Astrocyte of the spinal cord (primary cell): ENCODE data around the gene GPHN.
A peak's percentile ranks its signal among the peaks of the same experiment; 100 is the strongest.

Experiments used
- DNase-seq: peaks from one replicate; pipeline ENCODE4 v3.0.0; 2011; ENCODE audit warnings: low read depth, low spot score
- H3K4me3 ChIP-seq: 2 replicates; pipeline ENCODE4 v1.5.1; 2011; ENCODE audit warnings: low read depth, mild to moderate bottlenecking, low read length, moderate library complexity
- in situ Hi-C: cut with HindIII; loops from 2 replicates; pipeline ENCODE4 v1.10.0; 2017; ENCODE audit warnings: low sequenced_read_pairs
- TF ChIP-seq, protein P1 (sequence below): IDR thresholded peaks from 2 replicates; pipeline ENCODE4 v1.5.1; 2012; ENCODE audit warnings: low read depth, mild to moderate bottlenecking, low read length, inconsistent platforms

GPHN gene

DNA sequence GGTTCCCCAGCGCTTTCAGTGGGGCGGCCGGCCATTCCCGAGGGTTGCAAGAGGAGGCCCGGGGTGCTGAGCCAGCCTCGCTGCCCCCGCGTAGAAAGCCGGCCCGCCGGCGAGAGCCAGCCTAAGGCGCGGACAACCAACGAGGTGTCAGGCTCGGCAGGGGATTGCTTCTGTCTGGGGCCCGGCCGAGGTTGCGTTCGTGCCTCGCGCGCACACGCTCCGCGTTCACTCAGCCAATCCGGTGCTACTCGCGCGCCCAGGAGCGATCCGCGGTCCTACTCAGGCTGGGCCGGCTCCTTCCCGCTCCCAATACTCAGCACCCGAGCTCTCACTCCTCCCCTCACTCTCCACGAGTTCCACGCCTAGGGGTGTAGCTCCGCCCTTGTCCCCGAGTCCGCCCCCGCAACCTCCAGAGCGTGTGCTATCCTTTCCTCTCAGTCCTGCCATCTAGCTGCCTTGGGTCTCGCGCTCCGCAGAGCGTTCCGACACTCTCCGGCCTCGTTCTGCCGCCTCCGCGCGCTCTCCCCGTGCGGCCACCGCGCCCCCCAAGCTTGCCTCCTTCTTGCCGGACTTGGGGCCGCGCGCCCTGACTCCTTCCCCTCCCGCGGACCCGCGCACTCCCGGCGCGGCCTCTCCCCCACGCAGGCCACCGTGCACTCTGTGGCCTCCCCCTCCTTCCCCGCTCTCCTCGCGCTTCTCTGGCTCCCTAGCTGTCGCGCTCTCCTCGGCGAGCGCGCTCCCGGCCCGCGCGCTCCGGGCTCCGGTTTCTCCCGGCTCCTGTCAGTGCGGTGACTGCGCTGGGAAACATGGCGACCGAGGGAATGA is at the start of gene GPHN:
Gene GPHN, plus strand, starts transcription at position 426 of the 825 bp plus-strand sequence.
- peak within 1 kb of the TSS; percentile 86 for H3K4me3 ChIP-seq
- in situ Hi-C loops = no loop called here

DNA sequence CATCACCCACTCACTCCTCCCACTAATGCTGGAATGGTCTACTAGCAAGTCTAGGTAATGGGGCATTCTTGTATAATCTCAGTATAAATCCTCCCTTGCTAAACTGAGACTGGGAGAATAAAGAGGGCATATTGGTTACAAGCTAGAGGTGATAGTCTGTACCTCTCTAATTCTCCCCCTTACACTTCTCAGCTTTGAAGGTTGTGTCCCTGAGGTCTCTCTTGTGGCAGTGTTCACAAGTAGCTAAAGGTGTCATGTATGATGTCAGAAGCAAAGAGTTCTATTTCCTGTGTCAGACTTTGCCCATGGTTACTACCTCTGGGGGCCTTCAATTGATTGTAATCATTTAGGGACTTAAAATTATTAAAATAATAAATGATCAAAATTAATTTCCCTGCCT is 48.3 kb upstream of the GPHN start:
- no peak for DNase-seq
- TF ChIP-seq, protein P1, sequence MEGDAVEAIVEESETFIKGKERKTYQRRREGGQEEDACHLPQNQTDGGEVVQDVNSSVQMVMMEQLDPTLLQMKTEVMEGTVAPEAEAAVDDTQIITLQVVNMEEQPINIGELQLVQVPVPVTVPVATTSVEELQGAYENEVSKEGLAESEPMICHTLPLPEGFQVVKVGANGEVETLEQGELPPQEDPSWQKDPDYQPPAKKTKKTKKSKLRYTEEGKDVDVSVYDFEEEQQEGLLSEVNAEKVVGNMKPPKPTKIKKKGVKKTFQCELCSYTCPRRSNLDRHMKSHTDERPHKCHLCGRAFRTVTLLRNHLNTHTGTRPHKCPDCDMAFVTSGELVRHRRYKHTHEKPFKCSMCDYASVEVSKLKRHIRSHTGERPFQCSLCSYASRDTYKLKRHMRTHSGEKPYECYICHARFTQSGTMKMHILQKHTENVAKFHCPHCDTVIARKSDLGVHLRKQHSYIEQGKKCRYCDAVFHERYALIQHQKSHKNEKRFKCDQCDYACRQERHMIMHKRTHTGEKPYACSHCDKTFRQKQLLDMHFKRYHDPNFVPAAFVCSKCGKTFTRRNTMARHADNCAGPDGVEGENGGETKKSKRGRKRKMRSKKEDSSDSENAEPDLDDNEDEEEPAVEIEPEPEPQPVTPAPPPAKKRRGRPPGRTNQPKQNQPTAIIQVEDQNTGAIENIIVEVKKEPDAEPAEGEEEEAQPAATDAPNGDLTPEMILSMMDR = no peak
- in situ Hi-C loops = no loop called here
- no peak overlapping the region for H3K4me3 ChIP-seq

More for the DNA sequence above, at the start of gene GPHN:
- TF ChIP-seq, protein P1 = peak; percentile 32
- peak; percentile 98 for DNase-seq

DNA sequence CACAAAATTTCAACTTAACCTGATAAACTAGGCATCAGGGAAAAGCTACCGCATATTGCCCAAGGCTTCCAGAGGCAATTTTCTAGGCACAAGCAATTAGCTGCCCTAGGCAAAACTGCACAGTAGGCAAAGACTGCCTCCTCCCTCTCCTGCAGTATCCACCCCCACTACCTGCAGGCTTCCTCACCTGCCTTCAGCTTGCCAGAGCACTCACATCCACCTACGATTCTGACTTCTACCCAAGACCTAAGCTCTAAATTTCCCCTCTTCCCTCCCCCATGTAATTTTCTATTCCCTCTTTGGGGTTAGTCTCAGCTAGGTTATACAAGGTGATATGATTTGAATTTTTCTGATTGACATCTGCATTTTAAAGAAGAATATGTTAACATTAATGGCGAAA is 43.7 kb upstream of the GPHN start:
- in situ Hi-C loops = no loop called here
- no peak for DNase-seq
- TF ChIP-seq, protein P1 = no peak
- H3K4me3 ChIP-seq = no peak overlapping the region

DNA sequence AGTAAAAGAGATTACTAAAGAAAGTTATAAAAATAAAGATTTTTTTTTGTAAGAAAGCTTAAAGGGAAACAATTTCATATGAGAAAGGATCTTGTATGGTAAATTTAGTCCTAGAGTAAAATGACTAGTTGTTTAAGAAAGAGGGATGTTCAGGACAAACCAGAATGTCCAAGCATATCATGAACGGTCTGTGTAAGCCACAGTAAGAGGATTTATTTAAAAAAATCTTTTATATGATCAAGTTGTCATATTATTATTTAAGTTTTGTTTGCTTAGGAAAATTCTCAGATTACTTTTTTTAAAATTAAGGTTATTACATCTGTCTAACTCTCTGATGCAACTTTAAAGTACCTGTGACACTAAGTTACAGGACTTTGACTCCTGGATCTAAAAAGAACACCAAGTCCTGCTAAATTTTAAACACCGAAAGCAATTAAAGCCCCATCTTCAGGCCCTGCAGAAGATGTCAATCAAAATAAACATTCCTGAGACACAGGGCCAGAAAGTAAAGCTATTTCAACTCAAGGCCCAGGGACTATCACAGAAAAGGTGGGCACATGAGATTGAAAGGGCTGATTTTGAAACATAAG is 39.1 kb upstream of the GPHN start:
- in situ Hi-C loops = no loop called here
- TF ChIP-seq, protein P1 = no peak
- no peak for DNase-seq
- H3K4me3 ChIP-seq = no peak overlapping the region

- H3K4me3 ChIP-seq = no peak overlapping the region
- in situ Hi-C loops = no loop called here
- TF ChIP-seq, protein P1 = no peak
- no peak for DNase-seq
Measured at GRCh38 chr14:66471584-66471983, 36.4 kb upstream of the GPHN start.

DNA sequence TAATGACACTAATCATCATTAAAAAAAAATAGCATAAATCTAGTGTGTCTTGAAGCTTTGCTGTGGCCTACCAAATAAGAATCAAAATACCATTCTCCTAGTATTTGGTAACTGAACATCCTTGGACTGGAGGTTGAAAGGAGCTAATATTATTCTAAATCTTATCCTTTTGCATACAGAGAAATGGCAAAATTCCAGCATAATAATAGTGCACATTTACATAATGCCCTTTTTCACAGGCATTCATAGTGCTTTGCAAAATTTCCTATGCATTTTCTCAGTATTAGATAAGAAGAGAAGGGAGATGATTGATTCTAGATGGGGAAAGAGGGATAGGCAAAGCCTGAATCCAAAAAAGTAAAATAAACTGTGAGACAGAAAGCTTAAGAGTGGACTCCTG is 35.7 kb upstream of the GPHN start:
- DNase-seq = no peak
- in situ Hi-C loops = no loop called here
- no peak overlapping the region for H3K4me3 ChIP-seq
- TF ChIP-seq, protein P1 = no peak
